Body of pancreas (tissue), 4 donors: ENCODE measurements around the gene GAD1. TPM values are rescaled to one million over a fixed set of nuclear protein-coding genes. Genes with fewer than 3 reads are reported as not detected.

Source experiments
- ATAC-seq: fragments of 150-250 bp; one replicate; pipeline ENCODE4 v1.9.1; 2016
- DNase-seq, 4 donors: peaks; one replicate each; pipeline ENCODE4 v3.0.0-alpha.2; 2019
- H3K27ac ChIP-seq, 4 donors: fragments of 200-600 bp; sonication (generic); 1 replicate in 3 of 4; 2 replicates in 1 of 4; pipeline versions ENCODE4 v1.5.1 to v1.6.1; 2016 to 2019; ENCODE audit warnings: mild to moderate bottlenecking in 1 of 4, mixed read lengths in 1 of 4, moderate library complexity in 1 of 4
- H3K27me3 ChIP-seq, 2 donors: fragments of 200-600 bp; sonication (generic); one replicate each; pipeline ENCODE4 v1.6.0; 2016; ENCODE audit warnings: mild to moderate bottlenecking in 1 of 2
- H3K36me3 ChIP-seq, 2 donors: fragments of 200-600 bp; sonication (generic); replicated peaks in 1 of 2; 2 replicates each; pipeline ENCODE4 v1.5.1; 2016; ENCODE audit warnings: low read depth in 2 of 2; ENCODE audit not compliant: insufficient read depth in 1 of 2
- H3K4me1 ChIP-seq: fragments of 200-600 bp; sonication (generic); one replicate; pipeline ENCODE4 v1.6.0; 2016
- H3K4me3 ChIP-seq, 2 donors: fragments of 200-600 bp; sonication (generic); 1 replicate in 1 of 2; 2 replicates in 1 of 2; pipeline ENCODE4 v1.5.1; 2016 to 2019
- H3K9me3 ChIP-seq, 3 donors: fragments of 200-600 bp; sonication (generic); 1 replicate in 2 of 3; 2 replicates in 1 of 3; pipeline ENCODE4 v1.5.1; 2016
- CTCF ChIP-seq, 7 experiments: fragments of 450-650 bp in 4 of 7; fragments of 200-600 bp in 3 of 7; sonication (generic) in 3 of 7; IDR thresholded peaks; one replicate each; pipeline ENCODE4 v1.5.1; 2016 to 2019; ENCODE audit warnings: antibody characterized with exemption in 7 of 7
- POLR2A ChIP-seq, 3 donors: fragments of 450-650 bp; IDR thresholded peaks; one replicate each; pipeline ENCODE4 v1.6.1; 2016; ENCODE audit warnings: antibody characterized with exemption in 3 of 3, mild to moderate bottlenecking in 2 of 3
- WGBS, 2 donors: methylation state at CpG; one replicate each; pipeline ENCODE4 v1.1.5; 2017; 5-methylcytosine and 5-hydroxymethylcytosine counted together
- intact Hi-C: fragments of 100-400 bp; cut with DNase I; formaldehyde crosslinking; loops from one replicate; pipeline ENCODE4 v1.15.1; 2023
- total RNA-seq, 2 donors: library from RNA; depleted of rRNA; stranded (reverse); fragments of >200 nt; gene quantifications; one replicate each; pipeline ENCODE4 v1.1.0, GENCODE V29; 2016

The GAD1 gene
- total RNA-seq, 2 donors from 2014 or later, result not detected

DNA sequence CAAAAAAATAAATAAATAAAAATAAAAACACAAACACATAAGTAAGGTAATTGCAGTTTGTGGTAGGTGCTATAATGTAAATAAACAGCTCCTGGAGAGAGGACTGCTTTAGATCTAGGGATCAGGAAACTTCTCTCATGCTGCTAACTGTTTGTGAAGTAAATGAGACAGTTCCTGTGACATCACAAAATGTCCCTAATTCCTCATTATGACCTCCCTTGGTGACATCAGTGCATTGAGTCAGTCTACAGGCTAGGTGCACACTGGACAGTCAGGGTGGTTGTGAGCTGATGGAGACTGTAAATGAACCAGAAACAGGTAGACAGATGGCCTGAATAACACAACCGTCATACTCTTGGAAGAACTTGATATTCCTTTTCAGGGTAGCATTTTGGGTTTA is 33.1 kb upstream of the GAD1 start:
- Histone ChIP-seq H3K27ac (no peak overlapping the region), H3K36me3 (no peaks in the 10 kb centered on the region), H3K27me3 (no peaks in the 10 kb centered on the region), H3K9me3 (no peaks in the 10 kb centered on the region), H3K4me3 (no peak overlapping the region), H3K4me1 (no peaks in the 10 kb centered on the region)
- intact Hi-C loops, result no loop called here
- DNase-seq (no peak), ATAC-seq (no peak)
- TF ChIP-seq CTCF (IDR thresholded peaks at IDR 0.05), result no peak
- no peak for TF ChIP-seq POLR2A (IDR thresholded peaks at IDR 0.05)
- WGBS, 2 donors, result 92 to 95% methylated on average over 1 of the region's 1 CpG

DNA sequence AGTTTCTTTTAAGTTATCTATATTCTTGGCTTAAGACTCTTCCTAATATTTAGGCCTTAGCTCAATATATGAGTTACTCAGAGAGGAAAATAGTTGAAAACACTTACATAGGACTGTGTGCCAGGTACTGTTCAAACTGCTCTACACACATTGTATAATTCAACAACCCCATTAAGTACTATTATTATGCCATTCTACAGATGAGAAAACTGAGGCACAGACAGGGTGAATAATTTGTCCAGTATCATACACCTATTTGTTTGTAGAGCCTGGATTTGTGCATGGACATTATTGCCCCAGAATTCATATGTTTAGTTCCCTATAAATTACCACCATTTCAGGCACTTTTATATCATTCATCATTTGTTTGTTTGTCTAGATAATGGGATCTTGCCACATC is 17.7 kb upstream of the GAD1 start:
- Histone ChIP-seq H3K4me1 (no peaks in the 10 kb centered on the region), H3K9me3 (no peaks in the 10 kb centered on the region), H3K4me3 (no peak overlapping the region), H3K27ac (no peak overlapping the region), H3K27me3 (no peaks in the 10 kb centered on the region), H3K36me3 (no peaks in the 10 kb centered on the region)
- no peak for TF ChIP-seq CTCF (IDR thresholded peaks at IDR 0.05)
- TF ChIP-seq POLR2A (IDR thresholded peaks at IDR 0.05), result no peak
- DNase-seq (no peak), ATAC-seq (no peak)
- intact Hi-C loops, result no loop called here

DNA sequence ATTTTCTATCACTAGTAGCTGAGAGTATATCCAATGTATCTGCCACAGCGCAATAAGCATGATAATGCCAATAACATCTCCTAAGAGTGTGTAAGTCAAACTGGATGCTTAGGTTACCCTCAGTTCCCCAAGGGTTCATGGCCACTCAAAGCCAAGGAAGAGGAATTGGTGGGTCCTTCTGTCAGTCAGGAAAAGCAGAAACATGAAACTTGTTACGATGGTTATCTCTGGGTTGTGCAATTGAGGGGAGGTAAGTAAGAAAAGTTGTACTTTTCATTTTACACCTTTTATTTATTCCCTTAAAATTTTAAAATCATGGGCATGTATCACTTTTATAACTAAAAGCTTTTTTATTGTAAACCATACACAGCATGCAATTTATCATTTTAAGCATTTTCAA is 10.1 kb upstream of the GAD1 start:
- no peak overlapping the region for H3K27ac ChIP-seq
- intact Hi-C loops, result no loop called here
- no peaks in the 10 kb centered on the region for H3K4me1 ChIP-seq
- no peak overlapping the region for H3K4me3 ChIP-seq
- no peaks in the 10 kb centered on the region for H3K9me3 ChIP-seq
- TF ChIP-seq CTCF (IDR thresholded peaks at IDR 0.05) (no peak), POLR2A (IDR thresholded peaks at IDR 0.05) (no peak)
- H3K36me3 ChIP-seq, result no peaks in the 10 kb centered on the region
- 77 to 99% methylated on average over 2 of the region's 2 CpGs for WGBS, 2 donors
- ATAC-seq, result no peak
- DNase-seq, result no peak
- H3K27me3 ChIP-seq, result no peaks in the 10 kb centered on the region

GRCh38 chr2:170812710-170813600 is 3.7 kb upstream of the GAD1 start:
- Histone ChIP-seq H3K4me1 (peaks cover 29% of the 10 kb centered on the region), H3K36me3 (no peaks in the 10 kb centered on the region), H3K9me3 (no peaks in the 10 kb centered on the region), H3K27me3 (peaks cover 0 to 28% of the 10 kb centered on the region in 2 donors), H3K4me3 (no peak overlapping the region), H3K27ac (no peak overlapping the region)
- intact Hi-C loops, result loop anchor here (10.0 kb wide), 3 partner anchors 408 to 578 kb away; no protein-coding TSS in a partner anchor
- ATAC-seq (peak; percentile 55), DNase-seq (peak in 2 of 4 donors; percentile 57 to 77)
- TF ChIP-seq POLR2A (IDR thresholded peaks at IDR 0.05) (no peak), CTCF (IDR thresholded peaks at IDR 0.05) (peak; percentile 64 to 85 (median 71))
- WGBS, 2 donors, result 3% methylated on average over 13 to 14 of the region's 14 CpGs
